HL-60 (cell line): ENCODE data around the gene TMEM190.

Experiments used
- DNase-seq, 2 experiments: peaks; one replicate each; pipeline ENCODE4 v3.0.0-alpha.2; 2010 to 2020; ENCODE audit warnings: low read depth in 1 of 2, low spot score in 1 of 2
- H3K27ac ChIP-seq: fragments of 250-450 bp; sonication (Bioruptor Pico); replicated peaks from 2 replicates; pipeline ENCODE4 v1.5.1; 2020; ENCODE audit warnings: mild to moderate bottlenecking, moderate library complexity
- H3K27me3 ChIP-seq: fragments of 250-450 bp; sonication (Bioruptor Pico); 2 replicates; pipeline ENCODE4 v1.5.1; 2021; ENCODE audit warnings: mild to moderate bottlenecking, moderate library complexity; ENCODE audit not compliant: insufficient read depth, poor library complexity, severe bottlenecking
- H3K4me3 ChIP-seq: replicated peaks from 2 replicates; pipeline ENCODE4 v1.5.1; 2011; ENCODE audit warnings: mild to moderate bottlenecking, control low read depth, low read length; ENCODE audit not compliant: insufficient read depth
- CTCF ChIP-seq: IDR thresholded peaks from one replicate; pipeline ENCODE4 v1.5.1; 2011; ENCODE audit warnings: low read length, control low read depth, inconsistent platforms; ENCODE audit not compliant: insufficient read depth
- GABPA ChIP-seq: IDR thresholded peaks from 2 replicates; pipeline ENCODE4 v1.6.1; 2012; ENCODE audit warnings: low read depth
- POLR2AphosphoS5 ChIP-seq: IDR thresholded peaks from 2 replicates; pipeline ENCODE4 v1.6.1; 2012; ENCODE audit warnings: low read depth
- REST ChIP-seq: IDR thresholded peaks from 2 replicates; pipeline ENCODE4 v1.6.1; 2012; ENCODE audit warnings: low read depth; ENCODE audit not compliant: insufficient replicate concordance
- SPI1 ChIP-seq: IDR thresholded peaks from 2 replicates; pipeline ENCODE4 v1.6.1; 2012; ENCODE audit warnings: low read depth, mild to moderate bottlenecking, borderline replicate concordance

TMEM190 gene

GRCh38 chr19:55365245-55365644 lies 11.4 kb upstream of the TMEM190 start:
- TF ChIP-seq REST, result no peak
- no peak for TF ChIP-seq CTCF
- no peak for TF ChIP-seq GABPA
- no peak for TF ChIP-seq SPI1
- TF ChIP-seq POLR2AphosphoS5, result no peak
- Histone ChIP-seq H3K4me3 (no peak overlapping the region), H3K27me3 (peaks cover 16% of the 10 kb centered on the region), H3K27ac (no peak overlapping the region)
- DNase-seq, result no peak

- Histone ChIP-seq H3K27me3 (peaks cover 21% of the 10 kb centered on the region), H3K4me3 (no peak overlapping the region), H3K27ac (no peak overlapping the region)
- no peak for DNase-seq
- TF ChIP-seq CTCF (no peak), REST (no peak), POLR2AphosphoS5 (no peak), SPI1 (no peak), GABPA (no peak)
Measured at GRCh38 chr19:55365964-55366363, 10.7 kb upstream of the TMEM190 start.

GRCh38 chr19:55366790-55367189 lies 9.8 kb upstream of the TMEM190 start:
- no peak overlapping the region for H3K27ac ChIP-seq
- TF ChIP-seq GABPA, result no peak
- no peak for TF ChIP-seq REST
- no peak for TF ChIP-seq CTCF
- TF ChIP-seq SPI1, result no peak
- TF ChIP-seq POLR2AphosphoS5, result no peak
- H3K27me3 ChIP-seq, result peaks cover 30% of the 10 kb centered on the region
- DNase-seq, result no peak
- no peak overlapping the region for H3K4me3 ChIP-seq
